Medulla oblongata (tissue), 1 donor: Measurements from ENCODE around the gene CTSZ.
A peak's percentile ranks its signal among the peaks of the same experiment; 100 is the strongest.
"Not testable (repeated sequence)": the region's sequence is repeated elsewhere in the genome, so short reads cannot be mapped to it uniquely, and the experiment has no call there.

Experiments
- DNase-seq: peaks from one replicate; pipeline ENCODE4 v3.0.0-alpha.2; 2015; ENCODE audit errors: extremely low spot score

The CTSZ gene

DNA sequence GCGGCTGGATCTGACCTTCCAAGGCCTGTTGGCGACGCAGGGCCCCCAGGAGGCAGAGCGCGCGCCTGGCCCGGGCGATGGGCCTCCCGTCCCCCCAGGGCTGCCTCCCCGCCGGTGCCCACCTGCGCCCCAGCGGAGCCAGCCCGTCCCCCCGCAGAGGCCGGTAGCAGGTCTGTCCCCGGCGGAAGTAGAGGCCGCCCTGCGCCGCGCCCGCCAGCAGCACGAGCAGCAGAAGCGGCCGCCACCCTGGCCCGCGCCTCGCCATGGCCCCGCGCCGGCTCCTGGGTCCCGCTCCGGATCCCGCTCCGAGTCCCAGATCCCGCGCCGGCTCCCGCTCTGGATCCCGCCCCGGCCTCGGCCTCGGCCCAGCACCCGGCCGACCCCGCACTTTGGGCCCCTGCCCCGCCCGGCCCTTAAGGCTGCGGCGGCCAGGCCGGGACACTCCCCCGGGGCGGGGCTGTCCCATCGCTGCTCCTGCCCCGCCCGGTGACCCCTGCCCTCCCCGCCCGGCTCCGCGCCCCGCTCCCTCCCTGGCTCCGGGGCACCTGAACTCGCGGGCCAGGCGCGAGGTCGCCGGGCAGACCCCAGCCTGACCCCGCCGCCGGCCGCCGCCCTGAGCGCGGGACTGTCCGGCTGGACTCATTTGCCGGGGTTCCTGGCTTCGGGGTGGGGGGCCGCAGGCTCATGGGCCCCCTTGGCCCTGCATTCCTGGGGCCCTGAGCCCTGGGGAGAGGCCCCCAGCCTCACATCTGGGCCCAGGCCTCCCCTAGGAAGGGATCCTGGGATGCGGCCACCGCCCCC lies at the start of gene CTSZ:
TSS of gene CTSZ (minus strand) at position 391 of the 801 bp plus-strand sequence. CDS start at position 265, 126 bp downstream.
- DNase-seq, result no peak

DNA sequence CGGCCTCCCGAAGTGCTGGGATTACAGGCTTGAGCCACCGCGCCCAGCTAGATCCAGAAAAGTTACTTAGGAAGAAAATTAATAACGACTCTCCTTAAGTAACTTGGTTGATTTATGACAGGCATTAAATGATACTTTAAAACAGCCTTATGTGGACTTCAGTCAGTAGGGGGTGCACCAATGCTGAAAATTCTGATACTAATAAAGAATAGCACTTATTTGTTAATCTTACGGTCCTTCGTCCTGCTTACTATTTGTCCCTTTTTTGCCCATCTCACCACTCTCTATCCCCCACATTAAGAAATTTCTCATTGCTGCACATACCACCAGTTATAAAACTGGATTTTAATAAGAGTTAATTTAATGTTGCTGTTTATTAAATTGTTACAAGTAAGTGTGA lies 48.2 kb upstream of the CTSZ start:
- no peak for DNase-seq

DNA sequence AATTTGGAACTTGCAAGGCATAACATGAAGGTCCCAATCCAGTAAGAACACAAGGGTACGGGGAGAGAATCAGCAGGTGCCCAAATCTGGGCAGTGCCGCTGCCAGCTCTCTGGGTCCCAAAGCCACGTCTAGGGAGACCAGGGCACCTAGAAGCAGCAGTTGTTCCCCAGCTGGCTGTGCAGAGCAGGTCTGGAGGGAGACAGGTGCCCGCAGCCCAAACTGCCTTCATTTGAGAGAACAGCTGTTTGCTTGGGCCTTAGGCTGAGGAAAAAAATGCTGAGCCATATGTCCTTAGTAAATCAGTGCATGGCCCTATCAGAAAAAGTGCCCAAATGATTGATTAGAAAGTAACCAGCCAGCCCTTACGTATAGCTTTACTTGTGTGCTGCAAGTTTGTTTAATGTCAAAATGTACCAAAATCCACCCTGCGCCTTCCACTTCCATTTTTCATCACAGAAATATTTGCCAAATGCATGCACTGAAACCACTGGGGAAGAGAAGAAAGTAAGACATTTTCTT lies 44.7 kb upstream of the CTSZ start:
- no peak for DNase-seq

- no peak for DNase-seq
These were observed 43.4 kb upstream of the CTSZ start for GRCh38 chr20:59050437-59050836.

GRCh38 chr20:59048681-59049030 lies 41.6 kb upstream of the CTSZ start:
- no peak for DNase-seq

- DNase-seq, result no peak
These were observed 41.1 kb upstream of the CTSZ start for GRCh38 chr20:59047938-59048680.

DNA sequence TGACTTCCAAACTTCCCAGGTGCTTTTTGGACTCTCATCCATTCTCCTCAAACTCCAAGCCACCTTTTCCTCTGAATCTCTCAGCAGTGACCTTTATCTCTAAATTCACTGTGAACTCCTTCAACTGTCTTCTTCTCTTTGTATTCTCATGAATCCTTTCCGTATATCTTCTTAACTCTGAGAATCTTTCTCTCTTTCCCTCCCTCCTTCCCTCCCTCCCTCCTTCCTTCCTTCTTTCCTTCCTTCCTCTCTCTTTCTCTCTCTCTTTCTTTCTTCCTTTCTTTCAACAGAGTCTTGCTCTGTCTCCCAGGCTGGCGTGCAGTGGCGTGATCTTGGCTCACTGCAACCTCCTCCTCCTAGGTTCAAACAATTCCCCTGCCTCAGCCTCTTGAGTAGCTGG lies 39.8 kb upstream of the CTSZ start:
- DNase-seq, result no peak

DNA sequence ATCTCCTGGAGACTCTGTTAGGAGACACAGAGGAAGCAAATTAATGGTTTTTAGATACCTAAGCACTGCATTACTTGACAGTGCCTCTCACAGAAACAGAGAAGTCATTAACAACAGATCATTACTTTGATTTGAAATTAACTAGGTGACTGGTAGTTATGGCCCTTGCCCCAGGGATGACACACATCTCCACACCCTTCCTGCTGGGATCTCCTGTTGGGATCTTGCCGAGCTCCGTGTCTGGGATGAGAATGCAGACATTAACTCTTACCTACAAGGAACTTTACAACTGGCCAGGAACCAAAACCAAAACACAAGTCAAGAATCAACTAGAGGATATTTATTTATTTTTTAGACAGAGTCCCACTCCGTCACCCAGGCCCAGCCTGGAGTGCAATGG lies 37.7 kb upstream of the CTSZ start:
- DNase-seq, result no peak

GRCh38 chr20:59044295-59044694 lies 37.2 kb upstream of the CTSZ start:
- DNase-seq, result no peak

GRCh38 chr20:59043698-59044097 lies 36.6 kb upstream of the CTSZ start:
- no peak for DNase-seq

DNA sequence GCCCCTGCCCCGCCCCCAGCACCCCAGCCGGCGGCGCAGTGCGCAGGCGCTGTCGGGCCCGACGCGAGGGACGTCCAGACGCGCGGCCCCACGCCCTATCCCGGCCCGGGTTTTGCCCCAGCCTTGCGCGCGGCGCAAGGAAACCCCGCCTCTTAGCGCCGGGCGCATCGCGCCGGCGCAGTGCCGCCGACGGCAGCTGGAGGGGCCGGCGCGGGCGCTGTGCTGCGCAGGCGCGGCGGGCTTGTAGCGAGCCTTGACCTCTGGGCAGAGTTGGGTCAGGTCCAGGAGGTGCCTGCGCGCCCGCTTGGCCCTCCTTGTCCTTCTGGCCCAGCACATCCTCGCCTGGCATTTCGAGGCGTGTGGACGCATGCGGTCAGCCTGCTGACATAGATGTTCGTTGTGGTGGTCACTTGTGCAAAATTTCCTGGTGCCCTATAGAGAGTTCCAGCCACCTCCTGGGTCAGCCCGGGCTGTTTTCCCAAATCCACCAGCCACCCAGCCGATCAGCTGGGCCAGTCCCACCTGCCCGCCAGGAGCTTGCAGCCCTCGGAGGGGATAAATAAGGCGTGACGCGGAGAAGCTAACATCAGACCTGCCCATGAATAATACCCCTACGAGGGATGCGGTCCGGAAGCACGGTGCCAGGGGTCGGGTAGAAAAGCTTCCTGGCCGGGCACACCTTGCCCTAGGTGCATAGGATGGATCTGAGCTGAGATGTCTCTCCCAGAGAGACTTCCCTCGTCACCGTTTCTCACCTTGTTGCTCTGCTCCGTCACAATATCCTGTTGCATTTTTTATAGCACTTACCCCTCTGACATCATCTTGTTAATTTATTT lies 36.0 kb upstream of the CTSZ start:
- DNase-seq, result peak; percentile 95

- no peak for DNase-seq
These were observed 35.2 kb upstream of the CTSZ start, which contains the start of gene PRELID3B for GRCh38 chr20:59042151-59042795. TSS of gene PRELID3B (minus strand) at chr20:59042786. CDS start at chr20:59042730, 56 bp downstream.

DNA sequence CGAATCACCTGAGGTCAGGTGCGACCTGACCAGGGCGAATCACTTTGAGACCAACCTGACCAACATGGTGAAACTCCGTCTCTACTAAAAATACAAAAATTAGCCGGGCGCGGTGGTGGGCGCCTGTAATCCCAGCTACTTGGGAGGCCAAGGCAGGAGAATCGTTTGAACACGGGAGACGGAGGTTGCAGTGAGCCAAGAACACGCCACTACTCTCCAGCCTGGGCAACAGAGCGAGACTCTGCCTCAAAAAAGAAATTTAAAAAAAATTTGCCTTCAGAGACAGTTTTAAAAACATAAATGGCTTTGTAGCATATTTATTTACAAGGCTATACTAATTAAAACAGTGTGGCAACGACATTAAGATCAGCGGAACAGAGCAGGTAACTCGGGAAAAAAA lies 34.4 kb upstream of the CTSZ start:
- not testable (repeated sequence) for DNase-seq

DNA sequence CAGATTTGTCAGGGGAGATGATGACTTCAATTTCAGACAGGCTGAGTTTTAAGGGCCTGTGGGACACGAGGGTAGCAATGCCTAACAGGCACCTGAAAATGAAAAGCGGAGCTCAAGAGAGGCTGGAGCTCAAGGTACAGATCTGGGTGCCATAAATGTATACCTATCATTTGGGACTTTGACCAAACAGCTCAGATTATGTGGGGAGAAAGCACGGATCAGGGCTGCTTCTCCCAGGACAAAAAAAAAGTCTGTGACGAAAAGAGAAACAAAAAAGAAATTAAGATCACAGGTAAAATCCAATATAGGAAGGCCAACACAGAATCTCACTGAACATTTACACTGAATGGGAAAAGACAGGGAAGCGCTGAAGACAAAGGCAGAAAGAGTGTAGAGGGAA lies 33.6 kb upstream of the CTSZ start:
- DNase-seq, result no peak

DNA sequence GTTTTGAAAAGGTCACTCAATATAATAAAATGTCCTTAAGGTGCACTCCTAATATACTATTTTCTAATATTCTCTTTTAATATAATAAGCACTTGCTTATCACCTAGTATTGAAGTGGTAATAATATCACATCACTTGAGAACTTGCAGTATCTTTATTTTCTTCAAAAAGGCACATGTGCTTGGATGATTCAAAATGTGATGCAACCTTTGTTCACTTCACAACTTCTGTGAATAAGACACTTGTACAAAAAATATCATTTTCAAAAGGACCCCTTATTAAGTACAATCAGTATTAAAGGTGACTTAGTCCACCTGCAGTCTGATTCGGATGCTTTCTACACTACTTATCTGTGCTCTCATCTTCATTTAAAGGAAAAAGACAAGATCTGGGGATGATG lies 32.2 kb upstream of the CTSZ start:
- no peak for DNase-seq

GRCh38 chr20:59037386-59037785 lies 30.3 kb upstream of the CTSZ start:
- DNase-seq, result no peak

DNA sequence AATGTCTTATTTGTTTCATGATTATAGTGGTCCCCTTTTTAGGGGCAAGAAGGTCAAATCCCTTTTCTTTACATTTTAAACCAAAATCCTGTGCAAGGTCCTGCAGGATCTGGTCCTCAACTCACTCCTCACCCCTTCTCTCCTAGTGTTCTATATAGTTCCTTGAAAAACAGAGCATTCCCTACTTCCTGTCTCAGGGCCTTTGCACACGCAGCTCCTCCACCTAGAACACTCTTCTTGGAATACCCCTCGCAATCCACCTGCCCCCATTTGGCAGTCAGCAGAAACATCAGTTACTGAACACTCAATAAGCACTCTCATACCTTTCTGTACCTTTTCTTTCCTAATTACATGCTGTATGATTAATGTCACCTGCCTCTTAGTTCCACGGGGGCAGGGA lies 28.3 kb upstream of the CTSZ start:
- no peak for DNase-seq

GRCh38 chr20:59033616-59034165 lies 26.6 kb upstream of the CTSZ start:
- DNase-seq, result no peak

- no peak for DNase-seq
These were observed 26.0 kb upstream of the CTSZ start for GRCh38 chr20:59033093-59033492.

DNA sequence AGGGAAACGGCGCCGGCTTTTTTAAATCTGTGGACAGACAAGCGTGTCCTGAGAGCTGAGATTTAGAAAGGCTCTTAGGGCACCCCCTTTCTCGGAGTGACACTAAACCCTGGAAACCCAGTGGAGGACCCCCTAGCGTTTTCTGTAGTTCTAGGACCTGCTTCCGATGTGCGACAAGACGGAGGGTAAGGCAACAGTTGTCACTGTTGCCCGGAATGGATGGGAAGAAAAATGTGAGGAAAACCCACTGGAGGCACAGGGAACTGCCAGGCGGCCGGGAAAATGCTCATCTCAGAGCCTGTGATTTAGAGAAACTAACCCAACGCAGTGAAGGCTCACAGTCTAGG lies 25.6 kb upstream of the CTSZ start:
- DNase-seq, result no peak

GRCh38 chr20:59032023-59032712 lies 25.1 kb upstream of the CTSZ start, which contains the start of gene ATP5F1E:
TSS of gene ATP5F1E (minus strand) at chr20:59032335. CDS start at chr20:59032251, 84 bp downstream.
- peak; percentile 97 for DNase-seq
